ENCODE measurements around the gene SUN2.
A peak's percentile ranks its signal among the peaks of the same experiment; 100 is the strongest.

SUN2 gene

GRCh38 chr22:38724176-38724575, 31.6 kb downstream of the SUN2 start:
- no peak for TF ChIP-seq CTCF (IDR thresholded peaks at IDR 0.05)
- no peak overlapping the region for H3K27ac ChIP-seq
- no peaks in the 10 kb centered on the region for H3K9me3 ChIP-seq
- H3K27me3 ChIP-seq = no peaks in the 10 kb centered on the region
- peaks cover 97% of the 10 kb centered on the region for H3K36me3 ChIP-seq
- H3K4me1 ChIP-seq (ENCODE audit: control insufficient read depth in 1 of 2, insufficient read depth in 1 of 2, low read depth in 1 of 2, low read length in 1 of 2) = no peaks in the 10 kb centered on the region
- H3K4me3 ChIP-seq (ENCODE audit: low read depth in 1 of 2, low read length in 1 of 2) = no peak overlapping the region

GRCh38 chr22:38721551-38721950, 34.2 kb downstream of the SUN2 start:
- Histone ChIP-seq H3K27me3 (no peaks in the 10 kb centered on the region), H3K27ac (no peak overlapping the region), H3K36me3 (peaks cover 97% of the 10 kb centered on the region), H3K4me3 (ENCODE audit: low read depth in 1 of 2, low read length in 1 of 2) (no peak overlapping the region), H3K9me3 (no peaks in the 10 kb centered on the region), H3K4me1 (ENCODE audit: control insufficient read depth in 1 of 2, insufficient read depth in 1 of 2, low read depth in 1 of 2, low read length in 1 of 2) (no peaks in the 10 kb centered on the region)
- TF ChIP-seq CTCF (IDR thresholded peaks at IDR 0.05) = no peak

GRCh38 chr22:38720350-38720749, 35.4 kb downstream of the SUN2 start:
- Histone ChIP-seq H3K27ac (no peak overlapping the region), H3K36me3 (peaks cover 97% of the 10 kb centered on the region), H3K4me3 (ENCODE audit: low read depth in 1 of 2, low read length in 1 of 2) (no peak overlapping the region), H3K9me3 (no peaks in the 10 kb centered on the region), H3K4me1 (ENCODE audit: control insufficient read depth in 1 of 2, insufficient read depth in 1 of 2, low read depth in 1 of 2, low read length in 1 of 2) (peaks cover 0 to under 1% of the 10 kb centered on the region in 2 experiments), H3K27me3 (no peaks in the 10 kb centered on the region)
- no peak for TF ChIP-seq CTCF (IDR thresholded peaks at IDR 0.05)

- H3K4me3 ChIP-seq (ENCODE audit: low read depth in 1 of 2, low read length in 1 of 2) = no peak overlapping the region
- H3K36me3 ChIP-seq = peaks cover 91% of the 10 kb centered on the region
- no peaks in the 10 kb centered on the region for H3K27me3 ChIP-seq
- H3K9me3 ChIP-seq = no peaks in the 10 kb centered on the region
- TF ChIP-seq CTCF (IDR thresholded peaks at IDR 0.05) = no peak
- H3K27ac ChIP-seq = peak overlapping the region; percentile 31
- peaks cover 9 to 12% of the 10 kb centered on the region in 2 experiments for H3K4me1 ChIP-seq (ENCODE audit: control insufficient read depth in 1 of 2, insufficient read depth in 1 of 2, low read depth in 1 of 2, low read length in 1 of 2)
Measured at GRCh38 chr22:38719196-38719595, 36.6 kb downstream of the SUN2 start.

GRCh38 chr22:38718414-38718813, 37.4 kb downstream of the SUN2 start:
- Histone ChIP-seq H3K4me3 (ENCODE audit: low read depth in 1 of 2, low read length in 1 of 2) (no peak overlapping the region), H3K9me3 (no peaks in the 10 kb centered on the region), H3K27me3 (no peaks in the 10 kb centered on the region), H3K27ac (peak overlapping the region; percentile 36), H3K4me1 (ENCODE audit: control insufficient read depth in 1 of 2, insufficient read depth in 1 of 2, low read depth in 1 of 2, low read length in 1 of 2) (peaks cover 17 to 19% of the 10 kb centered on the region in 2 experiments), H3K36me3 (peaks cover 83% of the 10 kb centered on the region)
- no peak for TF ChIP-seq CTCF (IDR thresholded peaks at IDR 0.05)

GRCh38 chr22:38717244-38717643, 38.6 kb downstream of the SUN2 start:
- no peaks in the 10 kb centered on the region for H3K9me3 ChIP-seq
- peak overlapping the region; percentile 36 for H3K27ac ChIP-seq
- TF ChIP-seq CTCF (IDR thresholded peaks at IDR 0.05) = no peak
- H3K27me3 ChIP-seq = no peaks in the 10 kb centered on the region
- H3K4me3 ChIP-seq (ENCODE audit: low read depth in 1 of 2, low read length in 1 of 2) = no peak overlapping the region
- peaks cover 28 to 31% of the 10 kb centered on the region in 2 experiments for H3K4me1 ChIP-seq (ENCODE audit: control insufficient read depth in 1 of 2, insufficient read depth in 1 of 2, low read depth in 1 of 2, low read length in 1 of 2)
- peaks cover 71% of the 10 kb centered on the region for H3K36me3 ChIP-seq
